IMR-90 (cell line): ENCODE data around the gene EHBP1.

Experiments
- BHLHE40 ChIP-seq: fragments of 150-350 bp; IDR thresholded peaks from 2 replicates; pipeline ENCODE4 v1.6.1; 2016; ENCODE audit warnings: mild to moderate bottlenecking, low read depth, low read length
- FOS ChIP-seq: fragments of 150-350 bp; IDR thresholded peaks from 2 replicates; pipeline ENCODE4 v1.6.1; 2016; ENCODE audit warnings: low read depth, low read length
- MAZ ChIP-seq: IDR thresholded peaks from 2 replicates; pipeline ENCODE4 v1.6.1; 2012; ENCODE audit warnings: low read depth, mild to moderate bottlenecking, low read length, improper control_type of control experiment, moderate library complexity, borderline replicate concordance
- NFE2L2 ChIP-seq: fragments of 150-350 bp; IDR thresholded peaks from 2 replicates; pipeline ENCODE4 v1.6.1; 2016; ENCODE audit warnings: low read depth, mild to moderate bottlenecking, low read length
- POLR2A ChIP-seq: IDR thresholded peaks from 2 replicates; pipeline ENCODE4 v1.6.1; 2012; ENCODE audit warnings: mild to moderate bottlenecking, low read depth, low read length
- RAD21 ChIP-seq: IDR thresholded peaks from 2 replicates; pipeline ENCODE4 v1.6.1; 2012; ENCODE audit warnings: low read length, improper control_type of control experiment
- TF ChIP-seq, protein P1 (sequence below): conservative IDR thresholded peaks from 2 replicates; pipeline ENCODE4 v1.5.1; 2012; ENCODE audit warnings: mild to moderate bottlenecking, low read depth, low read length, improper control_type of control experiment
- TF ChIP-seq, protein P2 (sequence below): fragments of 150-350 bp; IDR thresholded peaks from 2 replicates; pipeline ENCODE4 v1.6.1; 2016; ENCODE audit warnings: low read depth, mild to moderate bottlenecking, low read length, moderate library complexity, borderline replicate concordance

GRCh38 chr2:62999905-63000304 is 294.4 kb downstream of the EHBP1 start:
- no peak for TF ChIP-seq FOS
- TF ChIP-seq, protein P1, sequence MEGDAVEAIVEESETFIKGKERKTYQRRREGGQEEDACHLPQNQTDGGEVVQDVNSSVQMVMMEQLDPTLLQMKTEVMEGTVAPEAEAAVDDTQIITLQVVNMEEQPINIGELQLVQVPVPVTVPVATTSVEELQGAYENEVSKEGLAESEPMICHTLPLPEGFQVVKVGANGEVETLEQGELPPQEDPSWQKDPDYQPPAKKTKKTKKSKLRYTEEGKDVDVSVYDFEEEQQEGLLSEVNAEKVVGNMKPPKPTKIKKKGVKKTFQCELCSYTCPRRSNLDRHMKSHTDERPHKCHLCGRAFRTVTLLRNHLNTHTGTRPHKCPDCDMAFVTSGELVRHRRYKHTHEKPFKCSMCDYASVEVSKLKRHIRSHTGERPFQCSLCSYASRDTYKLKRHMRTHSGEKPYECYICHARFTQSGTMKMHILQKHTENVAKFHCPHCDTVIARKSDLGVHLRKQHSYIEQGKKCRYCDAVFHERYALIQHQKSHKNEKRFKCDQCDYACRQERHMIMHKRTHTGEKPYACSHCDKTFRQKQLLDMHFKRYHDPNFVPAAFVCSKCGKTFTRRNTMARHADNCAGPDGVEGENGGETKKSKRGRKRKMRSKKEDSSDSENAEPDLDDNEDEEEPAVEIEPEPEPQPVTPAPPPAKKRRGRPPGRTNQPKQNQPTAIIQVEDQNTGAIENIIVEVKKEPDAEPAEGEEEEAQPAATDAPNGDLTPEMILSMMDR = no peak
- no peak for TF ChIP-seq POLR2A
- TF ChIP-seq RAD21 = no peak
- no peak for TF ChIP-seq NFE2L2
- TF ChIP-seq, protein P2, sequence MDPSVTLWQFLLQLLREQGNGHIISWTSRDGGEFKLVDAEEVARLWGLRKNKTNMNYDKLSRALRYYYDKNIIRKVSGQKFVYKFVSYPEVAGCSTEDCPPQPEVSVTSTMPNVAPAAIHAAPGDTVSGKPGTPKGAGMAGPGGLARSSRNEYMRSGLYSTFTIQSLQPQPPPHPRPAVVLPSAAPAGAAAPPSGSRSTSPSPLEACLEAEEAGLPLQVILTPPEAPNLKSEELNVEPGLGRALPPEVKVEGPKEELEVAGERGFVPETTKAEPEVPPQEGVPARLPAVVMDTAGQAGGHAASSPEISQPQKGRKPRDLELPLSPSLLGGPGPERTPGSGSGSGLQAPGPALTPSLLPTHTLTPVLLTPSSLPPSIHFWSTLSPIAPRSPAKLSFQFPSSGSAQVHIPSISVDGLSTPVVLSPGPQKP = no peak
- TF ChIP-seq BHLHE40 = no peak
- TF ChIP-seq MAZ = no peak
